Endothelial cell of umbilical vein (primary cell): Measurements from ENCODE around the gene DIP2C. TPM values are rescaled to one million over a fixed set of nuclear protein-coding genes. Genes with fewer than 3 reads are reported as not detected.

Experiments
- BruUV-seq: library from RNA; stranded (reverse); fragments of 400-500 nt; replicated peaks from 2 replicates; lab custom pipeline; 2021; lab: Mats Ljungman, UMichigan
- CTCF ChIA-PET: fragments of 300-600, 350-600 bp; sonication (Branson Sonifier 250); formaldehyde crosslinking; loops from one replicate; lab custom pipeline; 2021; ENCODE audit warnings: antibody characterized with exemption, inconsistent platforms; lab: Charles Lee
- POLR2A ChIA-PET: fragments of 300-600, 350-600 bp; sonication (Branson Sonifier 250); formaldehyde crosslinking; loops from one replicate; lab custom pipeline; 2021; ENCODE audit warnings: antibody characterized with exemption, inconsistent platforms; lab: Charles Lee
- DNase-seq: peaks from one replicate; pipeline ENCODE4 v3.0.0-alpha.2; 2011; ENCODE audit warnings: low read depth, low spot score
- FAIRE-seq: peaks from 2 replicates; lab custom pipeline; 2011; peaks lifted over from hg19 to GRCh38; lab: Jason Lieb, UNC
- H2AFZ ChIP-seq: 2 replicates; pipeline ENCODE4 v1.6.0; 2012; ENCODE audit warnings: low read depth, low read length, control low read depth, inconsistent platforms
- H3K27ac ChIP-seq: 2 replicates; pipeline ENCODE4 v1.5.1; 2011; ENCODE audit warnings: low read depth, mild to moderate bottlenecking, control low read depth, low read length, moderate library complexity; ENCODE audit not compliant: insufficient read depth
- H3K27me3 ChIP-seq, 2 experiments: 2 replicates each; pipeline versions ENCODE4 v1.6.0 to v1.6.1; 2011; ENCODE audit warnings: low read length in 2 of 2, mixed read lengths in 1 of 2; ENCODE audit not compliant: control insufficient read depth in 2 of 2, insufficient read depth in 2 of 2
- H3K36me3 ChIP-seq, 2 experiments: 2 replicates in 1 of 2; 3 replicates in 1 of 2; pipeline ENCODE4 v1.5.1; 2011; ENCODE audit warnings: low read length in 2 of 2, mild to moderate bottlenecking in 1 of 2, moderate library complexity in 1 of 2; ENCODE audit not compliant: control insufficient read depth in 2 of 2, insufficient read depth in 2 of 2; ENCODE audit errors: extremely low read depth in 1 of 2
- H3K4me1 ChIP-seq: 3 replicates; pipeline ENCODE4 v1.5.1; 2011; ENCODE audit warnings: mild to moderate bottlenecking, low read length; ENCODE audit not compliant: control insufficient read depth, insufficient read depth; ENCODE audit errors: extremely low read depth
- H3K4me2 ChIP-seq: 2 replicates; pipeline ENCODE4 v1.6.1; 2011; ENCODE audit warnings: low read length, control low read depth, mixed read lengths; ENCODE audit not compliant: insufficient read depth
- H3K4me3 ChIP-seq, 3 experiments: fragments of 200-600 bp in 1 of 3; sonication (generic), shearing (Covaris generic) in 1 of 3; replicated peaks in 1 of 3; 2 replicates each; pipeline ENCODE4 v1.5.1; 2011 to 2016; ENCODE audit warnings: control low read depth in 3 of 3, low read length in 3 of 3, mild to moderate bottlenecking in 2 of 3, inconsistent platforms in 1 of 3, low read depth in 1 of 3, moderate library complexity in 1 of 3; ENCODE audit not compliant: insufficient read depth in 1 of 3
- H3K79me2 ChIP-seq: 2 replicates; pipeline ENCODE4 v1.6.0; 2012; ENCODE audit warnings: low read length, inconsistent platforms; ENCODE audit not compliant: control insufficient read depth, insufficient read depth
- H3K9ac ChIP-seq: replicated peaks from 2 replicates; pipeline ENCODE3; 2011; ENCODE audit warnings: low read length, control low read depth; ENCODE audit not compliant: insufficient read depth; ENCODE audit errors: extremely low read depth
- H3K9me1 ChIP-seq: replicated peaks from 3 replicates; pipeline ENCODE4 v1.6.0; 2011; ENCODE audit warnings: mild to moderate bottlenecking, low read length; ENCODE audit not compliant: control insufficient read depth, insufficient read depth; ENCODE audit errors: extremely low read depth
- H3K9me3 ChIP-seq: replicated peaks from 2 replicates; pipeline ENCODE4 v1.5.1; 2012; ENCODE audit warnings: low read length, inconsistent platforms; ENCODE audit not compliant: control insufficient read depth, insufficient read depth
- H4K20me1 ChIP-seq: replicated peaks from 2 replicates; pipeline ENCODE3; 2011; ENCODE audit warnings: mild to moderate bottlenecking, low read length; ENCODE audit not compliant: control insufficient read depth, insufficient read depth; ENCODE audit errors: extremely low read depth
- EZH2 ChIP-seq: IDR thresholded peaks from 2 replicates; pipeline ENCODE4 v1.6.1; 2012; ENCODE audit warnings: borderline replicate concordance, low read depth, mild to moderate bottlenecking, moderate library complexity, low read length, inconsistent platforms; ENCODE audit not compliant: severe bottlenecking
- FOS ChIP-seq: IDR thresholded peaks from 2 replicates; pipeline ENCODE4 v1.6.1; 2011; ENCODE audit warnings: mild to moderate bottlenecking, low read length, moderate library complexity, borderline replicate concordance; ENCODE audit not compliant: insufficient read depth
- GATA2 ChIP-seq: IDR thresholded peaks from 2 replicates; pipeline ENCODE4 v1.7.0; 2011; ENCODE audit warnings: low read depth, mild to moderate bottlenecking, moderate library complexity, mixed read lengths, low read length; ENCODE audit not compliant: insufficient read length, insufficient read depth
- JUN ChIP-seq: IDR thresholded peaks from 2 replicates; pipeline ENCODE4 v1.6.1; 2011; ENCODE audit warnings: borderline replicate concordance, low read depth; ENCODE audit not compliant: insufficient read length, insufficient read depth
- MYC ChIP-seq: IDR thresholded peaks from one replicate; pipeline ENCODE4 v1.6.1; 2011; ENCODE audit warnings: mild to moderate bottlenecking, low read depth, low read length
- POLR2A ChIP-seq: IDR thresholded peaks from 2 replicates; pipeline ENCODE4 v1.6.1; 2012; ENCODE audit warnings: low read depth, mild to moderate bottlenecking, control low read depth, low read length
- POLR2AphosphoS5 ChIP-seq: IDR thresholded peaks from 2 replicates; pipeline ENCODE4 v1.6.1; 2012; ENCODE audit warnings: low read depth, mild to moderate bottlenecking, control low read depth, low read length, moderate library complexity; ENCODE audit not compliant: insufficient read depth
- dilution Hi-C: fragments of 300-500 bp; cut with MboI; formaldehyde crosslinking; loops from one replicate; pipeline ENCODE4 v1.15.0; 2019; ENCODE audit warnings: low sequenced_read_pairs; ENCODE audit not compliant: extremely low pct_ligation_motif_present
- intact Hi-C: fragments of 100-400 bp; cut with micrococcal nuclease; formaldehyde crosslinking; loops from one replicate; pipeline ENCODE4 v1.10.0; 2022
- polyA plus RNA-seq, 4 experiments: library from polyadenylated mRNA; depleted of rRNA in 3 of 4; stranded (reverse) in 3 of 4; unstranded in 1 of 4; fragments of >200 nt; gene quantifications; 2 replicates each; pipeline versions ENCODE4 v1.2.1 to v1.2.3, GENCODE V29; 2011 to 2012; ENCODE audit warnings: missing spikeins in 1 of 4
- total RNA-seq: library from RNA; stranded (reverse); gene quantifications from 2 replicates; pipeline ENCODE4 v1.2.3, GENCODE V29; 2021
- TF ChIP-seq, protein P1 (sequence below), 2 donors: IDR thresholded peaks; 1 replicate in 1 of 2; 2 replicates in 1 of 2; pipeline ENCODE4 v1.5.1; 2011; ENCODE audit warnings: low read length in 2 of 2, mild to moderate bottlenecking in 2 of 2, moderate library complexity in 2 of 2, control low read depth in 1 of 2, inconsistent platforms in 1 of 2, low read depth in 1 of 2; ENCODE audit not compliant: insufficient read depth in 1 of 2; ENCODE audit errors: extremely low read depth in 1 of 2
- TF ChIP-seq, protein P2 (sequence below): IDR thresholded peaks from 2 replicates; pipeline ENCODE4 v1.6.1; 2011; ENCODE audit not compliant: insufficient read depth, insufficient read length

The DIP2C gene
- total and polyA plus RNA-seq, 2 donors (not counting 3 experiments of a cell fraction or from before 2014, with no cell fraction given), result 3.6 to 10.7 TPM

DNA sequence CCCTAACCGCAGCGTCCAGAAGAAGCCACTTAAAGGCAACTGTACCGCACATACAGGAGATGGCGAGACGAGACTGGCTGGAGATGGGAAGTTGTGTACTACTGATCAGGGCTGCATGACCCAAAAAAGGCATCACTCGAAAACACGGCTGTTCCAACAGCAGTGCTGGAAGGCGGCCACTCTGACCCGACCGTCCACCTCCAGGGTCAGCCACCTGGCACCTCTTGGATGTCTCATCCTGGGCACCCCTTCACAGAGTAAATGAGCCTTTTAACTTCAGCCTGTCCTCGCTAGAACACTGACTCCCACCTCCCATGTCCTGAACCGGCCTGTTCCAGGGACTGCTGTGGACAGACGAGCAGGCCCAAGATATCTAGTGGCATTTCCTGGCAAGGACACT, 180.7 kb downstream of the DIP2C start:
- no peak overlapping the region for H3K9ac ChIP-seq
- dilution Hi-C loops, result no loop called here
- H3K4me3 ChIP-seq, result no peak overlapping the region
- H3K9me3 ChIP-seq, result no peaks in the 10 kb centered on the region
- no peak overlapping the region for H3K27ac ChIP-seq
- H3K4me1 ChIP-seq, result peaks cover 3% of the 10 kb centered on the region
- TF ChIP-seq, protein P1, sequence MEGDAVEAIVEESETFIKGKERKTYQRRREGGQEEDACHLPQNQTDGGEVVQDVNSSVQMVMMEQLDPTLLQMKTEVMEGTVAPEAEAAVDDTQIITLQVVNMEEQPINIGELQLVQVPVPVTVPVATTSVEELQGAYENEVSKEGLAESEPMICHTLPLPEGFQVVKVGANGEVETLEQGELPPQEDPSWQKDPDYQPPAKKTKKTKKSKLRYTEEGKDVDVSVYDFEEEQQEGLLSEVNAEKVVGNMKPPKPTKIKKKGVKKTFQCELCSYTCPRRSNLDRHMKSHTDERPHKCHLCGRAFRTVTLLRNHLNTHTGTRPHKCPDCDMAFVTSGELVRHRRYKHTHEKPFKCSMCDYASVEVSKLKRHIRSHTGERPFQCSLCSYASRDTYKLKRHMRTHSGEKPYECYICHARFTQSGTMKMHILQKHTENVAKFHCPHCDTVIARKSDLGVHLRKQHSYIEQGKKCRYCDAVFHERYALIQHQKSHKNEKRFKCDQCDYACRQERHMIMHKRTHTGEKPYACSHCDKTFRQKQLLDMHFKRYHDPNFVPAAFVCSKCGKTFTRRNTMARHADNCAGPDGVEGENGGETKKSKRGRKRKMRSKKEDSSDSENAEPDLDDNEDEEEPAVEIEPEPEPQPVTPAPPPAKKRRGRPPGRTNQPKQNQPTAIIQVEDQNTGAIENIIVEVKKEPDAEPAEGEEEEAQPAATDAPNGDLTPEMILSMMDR (IDR thresholded peaks at IDR 0.05; ENCODE audit: extremely low read depth in 1 of 2, insufficient read depth in 1 of 2, low read depth in 1 of 2, low read length in 2 of 2), result no peak
- TF ChIP-seq POLR2A (no peak), GATA2 (no peak), MYC (no peak), POLR2AphosphoS5 (no peak), EZH2 (no peak), JUN (no peak), FOS (no peak)
- TF ChIP-seq, protein P2, sequence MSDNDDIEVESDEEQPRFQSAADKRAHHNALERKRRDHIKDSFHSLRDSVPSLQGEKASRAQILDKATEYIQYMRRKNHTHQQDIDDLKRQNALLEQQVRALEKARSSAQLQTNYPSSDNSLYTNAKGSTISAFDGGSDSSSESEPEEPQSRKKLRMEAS, result no peak
- POLR2A ChIA-PET, result no interaction called here
- H3K4me2 ChIP-seq, result no peak overlapping the region
- H3K79me2 ChIP-seq, result no peaks in the 10 kb centered on the region
- H4K20me1 ChIP-seq, result no peaks in the 10 kb centered on the region
- no peak for FAIRE-seq
- CTCF ChIA-PET, result interaction anchor here (1.0 kb wide), 1 partner anchor 280 kb away, joined by 3 read pairs; no protein-coding TSS in a partner anchor
- no peaks in the 10 kb centered on the region for H3K27me3 ChIP-seq
- no peaks in the 10 kb centered on the region for H3K36me3 ChIP-seq
- no peak overlapping the region for H2AFZ ChIP-seq
- no peak for DNase-seq
- no peaks in the 10 kb centered on the region for H3K9me1 ChIP-seq
- no TSS peak for BruUV-seq
- intact Hi-C loops, result no loop called here
